Peyer's patch (tissue), 4 donors: ENCODE measurements around the gene DGCR6L.
"Not testable (repeated sequence)": the region's sequence is repeated elsewhere in the genome, so short reads cannot be mapped to it uniquely, and the experiment has no call there.

Experiments used
- POLR2A ChIP-seq, 2 donors: fragments of 450-650 bp; IDR thresholded peaks; one replicate each; pipeline ENCODE4 v1.5.1; 2017; ENCODE audit warnings: antibody characterized with exemption in 2 of 2, mild to moderate bottlenecking in 2 of 2, moderate library complexity in 2 of 2
- TF ChIP-seq, protein P1 (sequence below), 6 experiments: fragments of 450-650 bp in 4 of 6; fragments of 200-600 bp in 2 of 6; sonication (generic) in 1 of 6; IDR thresholded peaks; one replicate each; pipeline ENCODE4 v1.5.1; 2017 to 2019; ENCODE audit warnings: antibody characterized with exemption in 6 of 6, mild to moderate bottlenecking in 3 of 6, moderate library complexity in 1 of 6

GRCh38 chr22:20355939-20356636 lies 36.2 kb upstream of the DGCR6L start:
- TF ChIP-seq, protein P1, sequence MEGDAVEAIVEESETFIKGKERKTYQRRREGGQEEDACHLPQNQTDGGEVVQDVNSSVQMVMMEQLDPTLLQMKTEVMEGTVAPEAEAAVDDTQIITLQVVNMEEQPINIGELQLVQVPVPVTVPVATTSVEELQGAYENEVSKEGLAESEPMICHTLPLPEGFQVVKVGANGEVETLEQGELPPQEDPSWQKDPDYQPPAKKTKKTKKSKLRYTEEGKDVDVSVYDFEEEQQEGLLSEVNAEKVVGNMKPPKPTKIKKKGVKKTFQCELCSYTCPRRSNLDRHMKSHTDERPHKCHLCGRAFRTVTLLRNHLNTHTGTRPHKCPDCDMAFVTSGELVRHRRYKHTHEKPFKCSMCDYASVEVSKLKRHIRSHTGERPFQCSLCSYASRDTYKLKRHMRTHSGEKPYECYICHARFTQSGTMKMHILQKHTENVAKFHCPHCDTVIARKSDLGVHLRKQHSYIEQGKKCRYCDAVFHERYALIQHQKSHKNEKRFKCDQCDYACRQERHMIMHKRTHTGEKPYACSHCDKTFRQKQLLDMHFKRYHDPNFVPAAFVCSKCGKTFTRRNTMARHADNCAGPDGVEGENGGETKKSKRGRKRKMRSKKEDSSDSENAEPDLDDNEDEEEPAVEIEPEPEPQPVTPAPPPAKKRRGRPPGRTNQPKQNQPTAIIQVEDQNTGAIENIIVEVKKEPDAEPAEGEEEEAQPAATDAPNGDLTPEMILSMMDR (IDR thresholded peaks at IDR 0.05): not testable (repeated sequence)
- not testable (repeated sequence) for TF ChIP-seq POLR2A (IDR thresholded peaks at IDR 0.05)
